GM12891 (cell line): ENCODE measurements around the gene OR10J5.

Experiments used
- DNase-seq: peaks from one replicate; pipeline ENCODE4 v3.0.0; 2011; ENCODE audit warnings: low spot score; ENCODE audit not compliant: insufficient read length
- FAIRE-seq: peaks from 2 replicates; lab custom pipeline; 2011; peaks lifted over from hg19 to GRCh38; lab: Jason Lieb, UNC
- PAX5 ChIP-seq: IDR thresholded peaks from 2 replicates; pipeline ENCODE4 v1.6.1; 2011; ENCODE audit warnings: low read length, moderate library complexity, mild to moderate bottlenecking; ENCODE audit not compliant: insufficient read depth, severe bottlenecking
- POLR2A ChIP-seq: IDR thresholded peaks from 2 replicates; pipeline ENCODE4 v1.6.1; 2011; ENCODE audit warnings: low read depth, low read length, control low read depth
- POLR2AphosphoS5 ChIP-seq: IDR thresholded peaks from 2 replicates; pipeline ENCODE4 v1.6.1; 2011; ENCODE audit warnings: low read depth, low read length, control low read depth
- POU2F2 ChIP-seq: IDR thresholded peaks from 2 replicates; pipeline ENCODE4 v1.6.1; 2011; ENCODE audit warnings: low read depth, mild to moderate bottlenecking, control low read depth, low read length, moderate library complexity
- SPI1 ChIP-seq: IDR thresholded peaks from 2 replicates; pipeline ENCODE4 v1.6.1; 2011; ENCODE audit warnings: low read depth, low read length, control low read depth
- TAF1 ChIP-seq: IDR thresholded peaks from 2 replicates; pipeline ENCODE4 v1.6.1; 2011; ENCODE audit warnings: low read depth, low read length, control low read depth

Gene OR10J5

DNA sequence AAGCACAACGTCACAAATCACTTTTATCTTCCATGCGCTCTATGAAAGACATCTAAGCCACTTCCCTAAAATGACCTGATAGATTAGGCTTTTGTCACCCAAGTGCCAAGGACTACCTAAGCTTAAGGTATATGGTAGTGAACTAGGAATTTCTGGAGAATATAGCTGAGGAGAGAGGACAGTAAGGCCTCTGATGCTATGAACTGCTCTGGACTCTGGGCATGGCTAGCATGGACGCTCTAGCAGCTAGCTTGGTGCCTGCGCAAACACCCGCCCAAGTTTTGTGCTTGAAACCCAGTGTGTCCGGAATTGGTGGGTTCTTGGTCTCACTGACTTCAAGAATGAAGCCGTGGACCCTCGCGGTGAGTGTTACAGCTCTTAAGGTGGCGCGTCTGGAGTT, 42.5 kb downstream of the OR10J5 start:
- TF ChIP-seq TAF1 (no peak), SPI1 (no peak), POLR2AphosphoS5 (no peak), POLR2A (no peak), PAX5 (no peak), POU2F2 (no peak)
- FAIRE-seq (no peak), DNase-seq (no peak)

DNA sequence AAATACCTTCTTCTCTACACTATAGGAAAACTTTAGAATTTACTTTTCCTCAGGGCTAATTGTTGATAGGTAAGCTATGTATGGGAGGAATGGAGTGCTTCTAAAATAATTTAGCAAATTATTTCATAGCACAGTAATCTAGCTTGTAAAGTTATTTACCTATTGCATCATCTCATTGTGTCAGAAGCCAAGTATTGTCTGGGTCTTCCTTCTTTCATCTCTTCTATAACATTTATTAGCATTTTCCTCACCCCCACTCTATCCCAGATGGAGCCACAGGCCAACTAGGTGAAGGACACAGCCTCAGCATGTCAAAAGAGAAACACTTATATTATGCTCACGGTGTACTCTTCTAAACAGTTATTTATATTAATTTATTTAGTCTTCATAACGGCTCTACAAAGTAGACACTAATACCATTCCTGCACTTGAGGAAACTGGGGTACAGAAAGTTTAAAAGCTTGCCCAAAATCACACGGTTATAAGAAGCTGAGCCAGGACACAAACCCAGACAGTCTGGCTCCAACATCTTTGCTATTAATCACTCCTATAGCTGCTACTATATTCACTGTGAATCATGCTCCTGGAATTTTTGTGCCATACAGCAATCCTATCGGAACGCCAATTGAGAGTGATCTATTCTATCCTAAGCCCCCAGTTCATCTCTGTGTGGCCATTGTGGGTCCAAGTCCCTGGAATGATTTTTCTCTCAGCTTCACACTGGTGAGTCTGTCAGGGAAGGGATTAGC, 43.1 kb downstream of the OR10J5 start:
- no peak for FAIRE-seq
- no peak for DNase-seq
- no peak for TF ChIP-seq POLR2A
- no peak for TF ChIP-seq SPI1
- no peak for TF ChIP-seq TAF1
- TF ChIP-seq PAX5, result no peak
- no peak for TF ChIP-seq POLR2AphosphoS5
- TF ChIP-seq POU2F2, result no peak
